ENCODE measurements around the gene DLG2.

Gene DLG2

GRCh38 chr11:83768489-83768888 lies 1858.7 kb downstream of the DLG2 start:
- TF ChIP-seq YY1 (IDR thresholded peaks at IDR 0.05; ENCODE audit: low read depth) = no peak

DNA sequence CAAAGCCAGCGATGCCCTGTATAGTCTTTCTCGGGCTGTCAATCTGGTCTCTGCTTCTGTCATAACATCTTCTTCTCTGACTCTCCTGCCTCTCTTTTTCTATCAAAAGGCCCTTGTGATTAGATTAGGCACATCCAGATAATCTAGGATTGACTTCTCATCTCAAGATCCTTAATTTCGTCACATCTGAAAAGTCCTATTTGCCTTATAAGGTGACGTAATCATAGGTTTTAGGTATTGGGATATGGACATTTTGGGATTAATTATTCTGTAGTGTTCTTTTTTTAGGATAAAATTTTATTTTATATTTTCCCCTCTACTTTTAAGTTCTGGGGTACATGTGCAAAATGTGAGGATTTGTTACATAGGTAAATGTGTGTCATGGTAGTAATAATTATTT lies 1860.2 kb downstream of the DLG2 start:
- TF ChIP-seq, protein P1, sequence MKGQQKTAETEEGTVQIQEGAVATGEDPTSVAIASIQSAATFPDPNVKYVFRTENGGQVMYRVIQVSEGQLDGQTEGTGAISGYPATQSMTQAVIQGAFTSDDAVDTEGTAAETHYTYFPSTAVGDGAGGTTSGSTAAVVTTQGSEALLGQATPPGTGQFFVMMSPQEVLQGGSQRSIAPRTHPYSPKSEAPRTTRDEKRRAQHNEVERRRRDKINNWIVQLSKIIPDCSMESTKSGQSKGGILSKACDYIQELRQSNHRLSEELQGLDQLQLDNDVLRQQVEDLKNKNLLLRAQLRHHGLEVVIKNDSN (IDR thresholded peaks at IDR 0.05) = no peak
- no peak for TF ChIP-seq EP300 (IDR thresholded peaks at IDR 0.05; ENCODE audit: borderline replicate concordance)
- TF ChIP-seq, protein P2, sequence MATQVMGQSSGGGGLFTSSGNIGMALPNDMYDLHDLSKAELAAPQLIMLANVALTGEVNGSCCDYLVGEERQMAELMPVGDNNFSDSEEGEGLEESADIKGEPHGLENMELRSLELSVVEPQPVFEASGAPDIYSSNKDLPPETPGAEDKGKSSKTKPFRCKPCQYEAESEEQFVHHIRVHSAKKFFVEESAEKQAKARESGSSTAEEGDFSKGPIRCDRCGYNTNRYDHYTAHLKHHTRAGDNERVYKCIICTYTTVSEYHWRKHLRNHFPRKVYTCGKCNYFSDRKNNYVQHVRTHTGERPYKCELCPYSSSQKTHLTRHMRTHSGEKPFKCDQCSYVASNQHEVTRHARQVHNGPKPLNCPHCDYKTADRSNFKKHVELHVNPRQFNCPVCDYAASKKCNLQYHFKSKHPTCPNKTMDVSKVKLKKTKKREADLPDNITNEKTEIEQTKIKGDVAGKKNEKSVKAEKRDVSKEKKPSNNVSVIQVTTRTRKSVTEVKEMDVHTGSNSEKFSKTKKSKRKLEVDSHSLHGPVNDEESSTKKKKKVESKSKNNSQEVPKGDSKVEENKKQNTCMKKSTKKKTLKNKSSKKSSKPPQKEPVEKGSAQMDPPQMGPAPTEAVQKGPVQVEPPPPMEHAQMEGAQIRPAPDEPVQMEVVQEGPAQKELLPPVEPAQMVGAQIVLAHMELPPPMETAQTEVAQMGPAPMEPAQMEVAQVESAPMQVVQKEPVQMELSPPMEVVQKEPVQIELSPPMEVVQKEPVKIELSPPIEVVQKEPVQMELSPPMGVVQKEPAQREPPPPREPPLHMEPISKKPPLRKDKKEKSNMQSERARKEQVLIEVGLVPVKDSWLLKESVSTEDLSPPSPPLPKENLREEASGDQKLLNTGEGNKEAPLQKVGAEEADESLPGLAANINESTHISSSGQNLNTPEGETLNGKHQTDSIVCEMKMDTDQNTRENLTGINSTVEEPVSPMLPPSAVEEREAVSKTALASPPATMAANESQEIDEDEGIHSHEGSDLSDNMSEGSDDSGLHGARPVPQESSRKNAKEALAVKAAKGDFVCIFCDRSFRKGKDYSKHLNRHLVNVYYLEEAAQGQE (IDR thresholded peaks at IDR 0.05; ENCODE audit: low read depth) = no peak
- TF ChIP-seq TCF12 (IDR thresholded peaks at IDR 0.05; ENCODE audit: low read depth) = no peak
- TF ChIP-seq EGR1 (IDR thresholded peaks at IDR 0.05) = no peak
- TF ChIP-seq CEBPB (IDR thresholded peaks at IDR 0.05) = no peak
- no peak for TF ChIP-seq FOXM1 (IDR thresholded peaks at IDR 0.05; ENCODE audit: borderline replicate concordance, low read depth)
- TF ChIP-seq TEAD4 (IDR thresholded peaks at IDR 0.05) = no peak
- TF ChIP-seq TAF1 (IDR thresholded peaks at IDR 0.05; ENCODE audit: low read depth) = no peak
- no peak for TF ChIP-seq ZBTB7A (IDR thresholded peaks at IDR 0.05; ENCODE audit: low read depth)
- TF ChIP-seq RAD21 (IDR thresholded peaks at IDR 0.05; ENCODE audit: low read depth) = no peak
- TF ChIP-seq YY1 (IDR thresholded peaks at IDR 0.05; ENCODE audit: low read depth) = no peak

DNA sequence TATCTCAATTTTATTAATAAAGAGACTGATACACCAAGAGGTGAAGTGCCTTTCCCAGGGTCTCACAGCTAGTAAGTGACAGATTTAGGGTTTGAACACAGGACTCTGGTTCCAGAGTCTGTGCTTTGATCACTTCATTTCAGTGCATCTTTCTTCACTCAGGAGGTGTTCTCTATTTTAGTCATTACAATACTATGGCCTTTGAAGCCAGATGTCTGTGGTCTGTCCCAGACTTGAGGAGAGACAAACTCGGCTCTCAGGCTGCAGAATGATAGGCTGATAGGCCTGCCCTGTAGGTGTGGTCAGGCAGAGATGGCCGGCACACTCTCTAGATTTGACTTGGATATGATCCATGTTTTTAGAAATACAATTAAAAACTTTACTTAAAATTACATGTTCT lies 1862.5 kb downstream of the DLG2 start:
- TF ChIP-seq EP300 (IDR thresholded peaks at IDR 0.05; ENCODE audit: borderline replicate concordance) = no peak
- TF ChIP-seq TAF1 (IDR thresholded peaks at IDR 0.05; ENCODE audit: low read depth) = no peak
- no peak for TF ChIP-seq CREB1 (IDR thresholded peaks at IDR 0.05; ENCODE audit: low read depth)
- TF ChIP-seq, protein P3, sequence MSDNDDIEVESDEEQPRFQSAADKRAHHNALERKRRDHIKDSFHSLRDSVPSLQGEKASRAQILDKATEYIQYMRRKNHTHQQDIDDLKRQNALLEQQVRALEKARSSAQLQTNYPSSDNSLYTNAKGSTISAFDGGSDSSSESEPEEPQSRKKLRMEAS (IDR thresholded peaks at IDR 0.05) = no peak
- TF ChIP-seq FOXM1 (IDR thresholded peaks at IDR 0.05; ENCODE audit: borderline replicate concordance, low read depth) = no peak
- TF ChIP-seq NFIC (IDR thresholded peaks at IDR 0.05) = no peak
- TF ChIP-seq ZBTB7A (IDR thresholded peaks at IDR 0.05; ENCODE audit: low read depth) = no peak
- TF ChIP-seq TCF12 (IDR thresholded peaks at IDR 0.05; ENCODE audit: low read depth) = no peak
- no peak for TF ChIP-seq YY1 (IDR thresholded peaks at IDR 0.05; ENCODE audit: low read depth)
- no peak for TF ChIP-seq RAD21 (IDR thresholded peaks at IDR 0.05; ENCODE audit: low read depth)
- no peak for TF ChIP-seq TEAD4 (IDR thresholded peaks at IDR 0.05)
- TF ChIP-seq EGR1 (IDR thresholded peaks at IDR 0.05) = no peak
- TF ChIP-seq, protein P2 (IDR thresholded peaks at IDR 0.05; ENCODE audit: low read depth) = no peak
- TF ChIP-seq CEBPB (IDR thresholded peaks at IDR 0.05) = no peak

DNA sequence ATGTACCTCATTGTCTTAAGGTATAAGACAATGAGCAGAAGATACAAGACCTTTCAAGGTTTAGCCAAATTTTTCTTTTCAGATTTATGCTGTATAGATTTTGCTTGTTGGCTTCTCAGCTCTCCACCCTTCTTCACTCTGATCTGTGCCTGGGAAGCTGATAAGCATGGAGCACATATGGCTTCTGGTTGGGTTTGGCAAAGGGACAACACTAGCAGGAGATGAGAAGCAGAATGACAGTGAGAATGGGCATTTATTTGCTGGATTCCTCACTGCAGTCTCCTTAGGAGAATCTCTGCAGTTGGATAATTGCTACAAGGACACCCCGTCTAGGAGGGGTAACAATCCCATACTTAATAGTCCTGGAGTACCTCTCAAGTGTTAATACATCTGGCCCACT lies 1866.2 kb downstream of the DLG2 start:
- TF ChIP-seq RAD21 (IDR thresholded peaks at IDR 0.05; ENCODE audit: low read depth) (no peak), CEBPB (IDR thresholded peaks at IDR 0.05) (no peak), TAF1 (IDR thresholded peaks at IDR 0.05; ENCODE audit: low read depth) (no peak), CREB1 (IDR thresholded peaks at IDR 0.05; ENCODE audit: low read depth) (no peak), EP300 (IDR thresholded peaks at IDR 0.05; ENCODE audit: borderline replicate concordance) (no peak), NFIC (IDR thresholded peaks at IDR 0.05) (no peak), YY1 (IDR thresholded peaks at IDR 0.05; ENCODE audit: low read depth) (no peak), ZBTB7A (IDR thresholded peaks at IDR 0.05; ENCODE audit: low read depth) (no peak), TCF12 (IDR thresholded peaks at IDR 0.05; ENCODE audit: low read depth) (no peak), TEAD4 (IDR thresholded peaks at IDR 0.05) (no peak), FOXM1 (IDR thresholded peaks at IDR 0.05; ENCODE audit: borderline replicate concordance, low read depth) (no peak)
- TF ChIP-seq, protein P1 (IDR thresholded peaks at IDR 0.05) = no peak
- TF ChIP-seq, protein P3 (IDR thresholded peaks at IDR 0.05) = no peak
- TF ChIP-seq, protein P2 (IDR thresholded peaks at IDR 0.05; ENCODE audit: low read depth) = no peak

- TF ChIP-seq NFIC (IDR thresholded peaks at IDR 0.05) (no peak), CEBPB (IDR thresholded peaks at IDR 0.05) (no peak), RAD21 (IDR thresholded peaks at IDR 0.05; ENCODE audit: low read depth) (no peak), TCF12 (IDR thresholded peaks at IDR 0.05; ENCODE audit: low read depth) (no peak), FOXM1 (IDR thresholded peaks at IDR 0.05; ENCODE audit: borderline replicate concordance, low read depth) (no peak), ZBTB7A (IDR thresholded peaks at IDR 0.05; ENCODE audit: low read depth) (no peak), TEAD4 (IDR thresholded peaks at IDR 0.05) (no peak), EGR1 (IDR thresholded peaks at IDR 0.05) (no peak), EP300 (IDR thresholded peaks at IDR 0.05; ENCODE audit: borderline replicate concordance) (no peak)
- TF ChIP-seq, protein P2 (IDR thresholded peaks at IDR 0.05; ENCODE audit: low read depth) = no peak
Observed at GRCh38 chr11:83759148-83759547, 1868.0 kb downstream of the DLG2 start.
